Measurements from ENCODE around the gene PNLIPRP1. TPM values are rescaled to one million over a fixed set of nuclear protein-coding genes. Genes with fewer than 3 reads are reported as not detected.

Gene PNLIPRP1
- total RNA-seq, 1 experiment from 2014 or later: 1.6 TPM

- Histone ChIP-seq H3K27me3 (ENCODE audit: insufficient read depth, low read length) (no peaks in the 10 kb centered on the region), H3K36me3 (ENCODE audit: control insufficient read depth in 1 of 2, insufficient read depth in 2 of 2, low read length in 2 of 2) (no peaks in the 10 kb centered on the region), H3K9ac (ENCODE audit: low read length) (no peak overlapping the region), H3K4me1 (ENCODE audit: control insufficient read depth in 1 of 2, insufficient read depth in 2 of 2, low read length in 2 of 2) (no peaks in the 10 kb centered on the region), H2AFZ (ENCODE audit: low read depth, low read length, poor library complexity, severe bottlenecking) (no peak overlapping the region), H3K4me2 (ENCODE audit: low read length) (no peak overlapping the region), H3K4me3 (replicated peaks in 1 of 2; ENCODE audit: low read depth in 1 of 2, low read length in 2 of 2) (no peak overlapping the region), H3K9me2 (ENCODE audit: insufficient read depth) (no peaks in the 10 kb centered on the region), H4K20me1 (ENCODE audit: insufficient read depth) (no peaks in the 10 kb centered on the region; the same call in 1 of the 2 replicates), H3K27ac (ENCODE audit: low read depth, low read length) (no peak overlapping the region), H3K79me2 (ENCODE audit: insufficient read depth, low read length) (no peaks in the 10 kb centered on the region), H3K9me3 (ENCODE audit: control insufficient read depth in 1 of 2, insufficient read depth in 1 of 2, low read depth in 1 of 2, low read length in 2 of 2) (no peaks in the 10 kb centered on the region)
- ChIA-PET RAD21 (ENCODE audit: low non-redundant PET in 1 of 2, low total read pairs in 2 of 2, uncharacterized antibody in 2 of 2, unreplicated experiment in 2 of 2) (no interaction called here), CTCF (no interaction called here), POLR2A (no interaction called here)
- DNase-seq (ENCODE audit: low read depth, low spot score): no peak
- TF ChIP-seq RAD21 (IDR thresholded peaks at IDR 0.05; ENCODE audit: low read depth) (no peak), CTCF (IDR thresholded peaks at IDR 0.05 in 2 of 3, conservative IDR thresholded peaks at IDR 0.05 in 1 of 3; ENCODE audit: borderline replicate concordance in 1 of 3, insufficient read depth in 1 of 3, low read depth in 2 of 3, low read length in 2 of 3) (no peak), FOSL1 (IDR thresholded peaks at IDR 0.05; ENCODE audit: low read depth) (no peak), CEBPB (IDR thresholded peaks at IDR 0.05; ENCODE audit: low read depth) (no peak), POLR2AphosphoS5 (IDR thresholded peaks at IDR 0.05; ENCODE audit: low read depth, low read length) (no peak), EZH2phosphoT487 (IDR thresholded peaks at IDR 0.05; ENCODE audit: borderline replicate concordance) (no peak), JUND (IDR thresholded peaks at IDR 0.05) (no peak), POLR2A (IDR thresholded peaks at IDR 0.05; ENCODE audit: borderline replicate concordance, extremely low read depth, insufficient read depth, insufficient read length) (no peak), SP1 (IDR thresholded peaks at IDR 0.05; ENCODE audit: low read depth) (no peak), SIN3A (IDR thresholded peaks at IDR 0.05; ENCODE audit: low read depth) (no peak), CBX3 (IDR thresholded peaks at IDR 0.05; ENCODE audit: low read depth) (no peak), TCF7L2 (IDR thresholded peaks at IDR 0.05; ENCODE audit: borderline replicate concordance, extremely low read depth, insufficient read depth, insufficient read length) (no peak), EZH2 (IDR thresholded peaks at IDR 0.05) (no peak), SRF (IDR thresholded peaks at IDR 0.05; ENCODE audit: low read depth) (no peak), ZFX (IDR thresholded peaks at IDR 0.05) (no peak), ZNF274 (IDR thresholded peaks at IDR 0.05; ENCODE audit: low read depth, low read length) (no peak), YY1 (IDR thresholded peaks at IDR 0.05; ENCODE audit: extremely low read depth, insufficient replicate concordance, low read depth, low read length) (no peak), EGR1 (IDR thresholded peaks at IDR 0.05; ENCODE audit: low read depth) (no peak)
- TF ChIP-seq, protein P1, sequence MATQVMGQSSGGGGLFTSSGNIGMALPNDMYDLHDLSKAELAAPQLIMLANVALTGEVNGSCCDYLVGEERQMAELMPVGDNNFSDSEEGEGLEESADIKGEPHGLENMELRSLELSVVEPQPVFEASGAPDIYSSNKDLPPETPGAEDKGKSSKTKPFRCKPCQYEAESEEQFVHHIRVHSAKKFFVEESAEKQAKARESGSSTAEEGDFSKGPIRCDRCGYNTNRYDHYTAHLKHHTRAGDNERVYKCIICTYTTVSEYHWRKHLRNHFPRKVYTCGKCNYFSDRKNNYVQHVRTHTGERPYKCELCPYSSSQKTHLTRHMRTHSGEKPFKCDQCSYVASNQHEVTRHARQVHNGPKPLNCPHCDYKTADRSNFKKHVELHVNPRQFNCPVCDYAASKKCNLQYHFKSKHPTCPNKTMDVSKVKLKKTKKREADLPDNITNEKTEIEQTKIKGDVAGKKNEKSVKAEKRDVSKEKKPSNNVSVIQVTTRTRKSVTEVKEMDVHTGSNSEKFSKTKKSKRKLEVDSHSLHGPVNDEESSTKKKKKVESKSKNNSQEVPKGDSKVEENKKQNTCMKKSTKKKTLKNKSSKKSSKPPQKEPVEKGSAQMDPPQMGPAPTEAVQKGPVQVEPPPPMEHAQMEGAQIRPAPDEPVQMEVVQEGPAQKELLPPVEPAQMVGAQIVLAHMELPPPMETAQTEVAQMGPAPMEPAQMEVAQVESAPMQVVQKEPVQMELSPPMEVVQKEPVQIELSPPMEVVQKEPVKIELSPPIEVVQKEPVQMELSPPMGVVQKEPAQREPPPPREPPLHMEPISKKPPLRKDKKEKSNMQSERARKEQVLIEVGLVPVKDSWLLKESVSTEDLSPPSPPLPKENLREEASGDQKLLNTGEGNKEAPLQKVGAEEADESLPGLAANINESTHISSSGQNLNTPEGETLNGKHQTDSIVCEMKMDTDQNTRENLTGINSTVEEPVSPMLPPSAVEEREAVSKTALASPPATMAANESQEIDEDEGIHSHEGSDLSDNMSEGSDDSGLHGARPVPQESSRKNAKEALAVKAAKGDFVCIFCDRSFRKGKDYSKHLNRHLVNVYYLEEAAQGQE (IDR thresholded peaks at IDR 0.05; ENCODE audit: low read depth): no peak
- ATAC-seq: no peak
- intact Hi-C loops (cut with micrococcal nuclease): no loop called here
- no TSS peak for BruUV-seq (replicated peaks)
Observed at GRCh38 chr10:116621476-116621875, 30.7 kb downstream of the PNLIPRP1 start.
